ENCODE results near the gene NANS.

Gene NANS

GRCh38 chr9:98081477-98082219, 25.1 kb downstream of the NANS start:
- Histone ChIP-seq H3K79me1 (ENCODE audit: low read depth, low read length) (no peaks in the 10 kb centered on the region), H4K8ac (ENCODE audit: low read depth, low read length) (no peak overlapping the region)
- no CpG with 5 or more reads among the region's 6 CpGs for WGBS, 2 donors (ENCODE audit: extremely low coverage in 2 of 2, insufficient read length in 2 of 2, insufficient replicate concordance in 1 of 2)

GRCh38 chr9:98083061-98083501, 26.5 kb downstream of the NANS start:
- Histone ChIP-seq H4K91ac (ENCODE audit: low read depth, low read length, poor library complexity) (no peak overlapping the region), H3K27ac (replicated peaks; ENCODE audit: low read length) (no peak overlapping the region), H2BK120ac (ENCODE audit: low read depth, low read length) (no peak overlapping the region), H4K8ac (ENCODE audit: low read depth, low read length) (no peak overlapping the region), H2BK12ac (ENCODE audit: low read length) (no peak overlapping the region), H3K4me3 (ENCODE audit: low read length in 2 of 2) (no peak overlapping the region), H3K4me1 (ENCODE audit: control insufficient read depth in 2 of 2, insufficient read depth in 1 of 2, low read depth in 1 of 2, low read length in 2 of 2) (peaks cover 5 to 13% of the 10 kb centered on the region in 2 donors), H2BK15ac (ENCODE audit: low read length) (no peak overlapping the region), H3K23ac (ENCODE audit: low read depth, low read length, poor library complexity) (no peak overlapping the region), H2AFZ (ENCODE audit: low read length) (no peak overlapping the region), H3K9me3 (replicated peaks in 1 of 2; ENCODE audit: control insufficient read depth in 2 of 2, insufficient read depth in 1 of 2, low read depth in 1 of 2, low read length in 2 of 2) (no peaks in the 10 kb centered on the region), H3K4ac (ENCODE audit: low read length) (no peak overlapping the region), H3K9ac (ENCODE audit: low read depth, low read length, poor library complexity) (no peak overlapping the region), H3K18ac (ENCODE audit: low read length) (no peak overlapping the region), H3K27me3 (ENCODE audit: control insufficient read depth in 3 of 3, insufficient read depth in 3 of 3, low read depth in 1 of 3, low read length in 3 of 3) (peaks cover 0 to 3% (median 0%) of the 10 kb centered on the region in 3 experiments), H2AK5ac (ENCODE audit: low read depth, low read length) (no peak overlapping the region), H3K36me3 (replicated peaks in 1 of 2; ENCODE audit: control insufficient read depth in 2 of 2, insufficient read depth in 2 of 2, low read length in 2 of 2) (peaks cover 13 to 41% of the 10 kb centered on the region in 2 donors), H3K79me1 (ENCODE audit: low read depth, low read length) (no peaks in the 10 kb centered on the region), H3K14ac (ENCODE audit: low read length) (no peak overlapping the region), H3K4me2 (ENCODE audit: insufficient read depth, low read length, poor library complexity, severe bottlenecking) (no peak overlapping the region), H2BK5ac (ENCODE audit: low read length) (no peak overlapping the region)
- no CpG with 5 or more reads among the region's 2 CpGs for WGBS, 2 donors (ENCODE audit: extremely low coverage in 2 of 2, insufficient read length in 2 of 2, insufficient replicate concordance in 1 of 2)
- no peak for DNase-seq (ENCODE audit: low spot score)

More at GRCh38 chr9:98081477-98082219, 25.1 kb downstream of the NANS start:
- H3K27me3 ChIP-seq (ENCODE audit: control insufficient read depth in 3 of 3, insufficient read depth in 3 of 3, low read depth in 1 of 3, low read length in 3 of 3) = no peaks in the 10 kb centered on the region
- H3K4me1 ChIP-seq (ENCODE audit: control insufficient read depth in 2 of 2, insufficient read depth in 1 of 2, low read depth in 1 of 2, low read length in 2 of 2) = peaks cover 5 to 13% of the 10 kb centered on the region in 2 donors
- H2BK120ac ChIP-seq (ENCODE audit: low read depth, low read length) = no peak overlapping the region
- H2AFZ ChIP-seq (ENCODE audit: low read length) = no peak overlapping the region
- no peak overlapping the region for H3K27ac ChIP-seq (replicated peaks; ENCODE audit: low read length)
- H2BK5ac ChIP-seq (ENCODE audit: low read length) = peak overlapping the region; percentile 32
- no peak overlapping the region for H3K4ac ChIP-seq (ENCODE audit: low read length)
- H2BK15ac ChIP-seq (ENCODE audit: low read length) = no peak overlapping the region
- no peak overlapping the region for H3K23ac ChIP-seq (ENCODE audit: low read depth, low read length, poor library complexity)
- no peak overlapping the region for H2BK12ac ChIP-seq (ENCODE audit: low read length)
- H4K91ac ChIP-seq (ENCODE audit: low read depth, low read length, poor library complexity) = no peak overlapping the region
- H3K18ac ChIP-seq (ENCODE audit: low read length) = no peak overlapping the region
- DNase-seq (ENCODE audit: low spot score) = no peak
- no peaks in the 10 kb centered on the region for H3K9me3 ChIP-seq (replicated peaks in 1 of 2; ENCODE audit: control insufficient read depth in 2 of 2, insufficient read depth in 1 of 2, low read depth in 1 of 2, low read length in 2 of 2)
- no peak overlapping the region for H3K14ac ChIP-seq (ENCODE audit: low read length)
- H3K9ac ChIP-seq (ENCODE audit: low read depth, low read length, poor library complexity) = no peak overlapping the region
- H3K4me3 ChIP-seq (ENCODE audit: low read length in 2 of 2) = no peak overlapping the region
- H3K4me2 ChIP-seq (ENCODE audit: insufficient read depth, low read length, poor library complexity, severe bottlenecking) = no peak overlapping the region
- H3K36me3 ChIP-seq (replicated peaks in 1 of 2; ENCODE audit: control insufficient read depth in 2 of 2, insufficient read depth in 2 of 2, low read length in 2 of 2) = peaks cover 13 to 46% of the 10 kb centered on the region in 2 donors
- no peak overlapping the region for H2AK5ac ChIP-seq (ENCODE audit: low read depth, low read length)

- no peak overlapping the region for H2AK5ac ChIP-seq (ENCODE audit: low read depth, low read length)
- H3K23ac ChIP-seq (ENCODE audit: low read depth, low read length, poor library complexity) = no peak overlapping the region
- H2BK5ac ChIP-seq (ENCODE audit: low read length) = no peak overlapping the region
- H3K4me1 ChIP-seq (ENCODE audit: control insufficient read depth in 2 of 2, insufficient read depth in 1 of 2, low read depth in 1 of 2, low read length in 2 of 2) = peaks cover 5 to 13% of the 10 kb centered on the region in 2 donors
- WGBS, 2 donors (ENCODE audit: extremely low coverage in 2 of 2, insufficient read length in 2 of 2, insufficient replicate concordance in 1 of 2) = no CpG with 5 or more reads among the region's 7 CpGs
- no peaks in the 10 kb centered on the region for H3K9me3 ChIP-seq (replicated peaks in 1 of 2; ENCODE audit: control insufficient read depth in 2 of 2, insufficient read depth in 1 of 2, low read depth in 1 of 2, low read length in 2 of 2)
- peaks cover 0 to 3% (median 0%) of the 10 kb centered on the region in 3 experiments for H3K27me3 ChIP-seq (ENCODE audit: control insufficient read depth in 3 of 3, insufficient read depth in 3 of 3, low read depth in 1 of 3, low read length in 3 of 3)
- no peak overlapping the region for H3K14ac ChIP-seq (ENCODE audit: low read length)
- H3K79me1 ChIP-seq (ENCODE audit: low read depth, low read length) = no peaks in the 10 kb centered on the region
- H2BK15ac ChIP-seq (ENCODE audit: low read length) = no peak overlapping the region
- H3K36me3 ChIP-seq (replicated peaks in 1 of 2; ENCODE audit: control insufficient read depth in 2 of 2, insufficient read depth in 2 of 2, low read length in 2 of 2) = peaks cover 13 to 40% of the 10 kb centered on the region in 2 donors
- H3K9ac ChIP-seq (ENCODE audit: low read depth, low read length, poor library complexity) = no peak overlapping the region
- H3K4ac ChIP-seq (ENCODE audit: low read length) = no peak overlapping the region
- no peak overlapping the region for H3K18ac ChIP-seq (ENCODE audit: low read length)
- no peak overlapping the region for H4K91ac ChIP-seq (ENCODE audit: low read depth, low read length, poor library complexity)
- H3K4me2 ChIP-seq (ENCODE audit: insufficient read depth, low read length, poor library complexity, severe bottlenecking) = no peak overlapping the region
- H2AFZ ChIP-seq (ENCODE audit: low read length) = no peak overlapping the region
- no peak overlapping the region for H3K27ac ChIP-seq (replicated peaks; ENCODE audit: low read length)
- no peak overlapping the region for H4K8ac ChIP-seq (ENCODE audit: low read depth, low read length)
- no peak for DNase-seq (ENCODE audit: low spot score)
- H2BK12ac ChIP-seq (ENCODE audit: low read length) = no peak overlapping the region
- H3K4me3 ChIP-seq (ENCODE audit: low read length in 2 of 2) = no peak overlapping the region
- no peak overlapping the region for H2BK120ac ChIP-seq (ENCODE audit: low read depth, low read length)
Measured at GRCh38 chr9:98083566-98084183, 27.1 kb downstream of the NANS start.

GRCh38 chr9:98084396-98084795, 27.9 kb downstream of the NANS start:
- Histone ChIP-seq H3K27me3 (ENCODE audit: control insufficient read depth in 3 of 3, insufficient read depth in 3 of 3, low read depth in 1 of 3, low read length in 3 of 3) (peaks cover 0 to 3% (median 0%) of the 10 kb centered on the region in 3 experiments), H3K27ac (replicated peaks; ENCODE audit: low read length) (no peak overlapping the region), H3K9ac (ENCODE audit: low read depth, low read length, poor library complexity) (no peak overlapping the region), H2BK5ac (ENCODE audit: low read length) (no peak overlapping the region), H2BK120ac (ENCODE audit: low read depth, low read length) (no peak overlapping the region), H2AK5ac (ENCODE audit: low read depth, low read length) (no peak overlapping the region), H3K36me3 (replicated peaks in 1 of 2; ENCODE audit: control insufficient read depth in 2 of 2, insufficient read depth in 2 of 2, low read length in 2 of 2) (peaks cover 13 to 36% of the 10 kb centered on the region in 2 donors), H2AFZ (ENCODE audit: low read length) (no peak overlapping the region), H3K79me1 (ENCODE audit: low read depth, low read length) (no peaks in the 10 kb centered on the region), H3K9me3 (replicated peaks in 1 of 2; ENCODE audit: control insufficient read depth in 2 of 2, insufficient read depth in 1 of 2, low read depth in 1 of 2, low read length in 2 of 2) (no peaks in the 10 kb centered on the region), H4K91ac (ENCODE audit: low read depth, low read length, poor library complexity) (no peak overlapping the region), H3K4ac (ENCODE audit: low read length) (no peak overlapping the region), H3K23ac (ENCODE audit: low read depth, low read length, poor library complexity) (no peak overlapping the region), H2BK12ac (ENCODE audit: low read length) (no peak overlapping the region), H4K8ac (ENCODE audit: low read depth, low read length) (no peak overlapping the region), H3K4me3 (ENCODE audit: low read length in 2 of 2) (no peak overlapping the region), H3K14ac (ENCODE audit: low read length) (no peak overlapping the region), H2BK15ac (ENCODE audit: low read length) (no peak overlapping the region), H3K4me1 (ENCODE audit: control insufficient read depth in 2 of 2, insufficient read depth in 1 of 2, low read depth in 1 of 2, low read length in 2 of 2) (peaks cover 5 to 13% of the 10 kb centered on the region in 2 donors), H3K18ac (ENCODE audit: low read length) (no peak overlapping the region), H3K4me2 (ENCODE audit: insufficient read depth, low read length, poor library complexity, severe bottlenecking) (no peak overlapping the region)
- WGBS, 2 donors (ENCODE audit: extremely low coverage in 2 of 2, insufficient read length in 2 of 2, insufficient replicate concordance in 1 of 2) = no CpG with 5 or more reads among the region's 3 CpGs
- DNase-seq (ENCODE audit: low spot score) = no peak
